GM21360 (cell line): ENCODE results near the gene CCL23.
"Not testable (repeated sequence)": the region's sequence is repeated elsewhere in the genome, so short reads cannot be mapped to it uniquely, and the experiment has no call there.

Experiments
- ATAC-seq: cut with Tn5 transposase; IDR thresholded peaks from one replicate; pipeline ENCODE4 v1.9.1; 2021; ENCODE audit warnings: mild to moderate bottlenecking, moderate library complexity; ENCODE audit not compliant: unreplicated experiment

The CCL23 gene, protein sequence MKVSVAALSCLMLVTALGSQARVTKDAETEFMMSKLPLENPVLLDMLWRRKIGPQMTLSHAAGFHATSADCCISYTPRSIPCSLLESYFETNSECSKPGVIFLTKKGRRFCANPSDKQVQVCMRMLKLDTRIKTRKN

GRCh38 chr17:36017799-36018198, at the start of gene CCL23:
Gene CCL23 (minus strand): TSS chr17:36017972. CDS start chr17:36017897, 75 bp downstream.
- ATAC-seq, result no peak

DNA sequence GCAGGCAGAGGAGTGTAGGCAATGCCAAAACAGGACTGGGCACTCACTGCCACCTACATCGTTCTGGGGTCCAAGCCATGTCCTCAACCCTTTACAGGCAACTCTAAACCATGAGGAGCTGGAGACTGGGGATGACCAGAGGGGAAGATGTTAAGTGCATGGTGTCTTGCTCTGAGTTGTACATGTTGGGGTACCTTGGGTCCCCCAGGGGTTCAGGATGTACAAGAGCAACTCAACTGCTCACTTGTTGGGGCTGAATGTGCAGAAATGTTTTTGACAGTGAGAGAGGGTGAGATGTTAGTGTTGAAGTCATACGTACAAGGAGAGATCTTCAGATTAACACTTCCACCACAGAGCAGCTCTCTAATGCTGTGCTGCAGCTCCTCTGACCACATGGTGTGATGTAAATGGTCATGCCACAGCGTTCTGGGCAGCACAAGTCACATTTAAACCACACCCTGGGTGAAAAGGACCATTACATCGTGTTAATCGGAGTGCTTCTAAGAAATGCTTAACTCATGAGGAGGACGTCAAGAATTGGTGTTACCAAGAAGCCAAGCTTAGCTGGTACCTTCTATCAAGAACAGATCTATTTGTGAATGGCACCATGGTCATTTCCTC, 48.7 kb upstream of the CCL23 start:
- no peak for ATAC-seq

GRCh38 chr17:36063786-36064541, 46.2 kb upstream of the CCL23 start, which contains the start of gene CCL18:
Gene CCL18 (plus strand): TSS chr17:36064272. CDS start chr17:36064343, 71 bp downstream.
- no peak for ATAC-seq

GRCh38 chr17:36060816-36061215, 43.0 kb upstream of the CCL23 start:
- ATAC-seq, result no peak

DNA sequence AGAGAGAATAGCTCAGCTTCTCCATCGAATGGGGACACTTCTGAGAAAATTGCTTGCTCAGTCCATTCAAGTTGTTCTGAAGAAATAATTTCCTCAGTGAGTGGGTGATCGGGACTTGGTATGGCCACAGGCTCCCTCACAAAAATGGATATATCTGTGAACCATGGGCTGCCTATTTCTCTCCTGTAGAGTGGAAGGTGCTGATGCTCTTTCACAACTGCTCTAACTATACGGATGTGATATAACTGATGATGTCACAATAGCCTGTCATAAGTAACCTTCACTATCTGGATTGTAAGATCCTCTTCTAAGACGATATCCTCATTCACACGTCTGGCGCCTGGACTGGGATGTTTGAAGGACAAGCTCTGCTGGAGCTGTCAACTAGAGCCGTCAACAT, 41.6 kb upstream of the CCL23 start:
- no peak for ATAC-seq

DNA sequence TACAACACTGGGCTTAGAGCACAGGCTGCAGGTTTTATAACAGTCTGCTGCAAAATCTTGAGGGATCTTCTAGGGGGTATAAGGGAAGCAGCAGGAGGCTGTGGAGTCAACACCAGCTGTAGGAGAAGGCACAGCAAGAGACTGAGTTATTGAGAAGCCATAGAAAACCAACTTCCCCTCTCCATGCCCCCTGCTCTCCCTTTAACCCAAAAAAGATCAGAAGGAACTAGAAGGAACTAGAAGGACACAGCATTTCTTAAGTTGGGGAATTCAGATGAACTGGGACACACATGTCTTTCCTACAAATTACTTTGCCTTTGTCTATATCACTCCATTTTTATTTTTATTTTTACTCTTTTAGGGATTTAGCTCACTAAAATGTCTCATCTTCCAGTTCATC, 40.1 kb upstream of the CCL23 start:
- no peak for ATAC-seq

DNA sequence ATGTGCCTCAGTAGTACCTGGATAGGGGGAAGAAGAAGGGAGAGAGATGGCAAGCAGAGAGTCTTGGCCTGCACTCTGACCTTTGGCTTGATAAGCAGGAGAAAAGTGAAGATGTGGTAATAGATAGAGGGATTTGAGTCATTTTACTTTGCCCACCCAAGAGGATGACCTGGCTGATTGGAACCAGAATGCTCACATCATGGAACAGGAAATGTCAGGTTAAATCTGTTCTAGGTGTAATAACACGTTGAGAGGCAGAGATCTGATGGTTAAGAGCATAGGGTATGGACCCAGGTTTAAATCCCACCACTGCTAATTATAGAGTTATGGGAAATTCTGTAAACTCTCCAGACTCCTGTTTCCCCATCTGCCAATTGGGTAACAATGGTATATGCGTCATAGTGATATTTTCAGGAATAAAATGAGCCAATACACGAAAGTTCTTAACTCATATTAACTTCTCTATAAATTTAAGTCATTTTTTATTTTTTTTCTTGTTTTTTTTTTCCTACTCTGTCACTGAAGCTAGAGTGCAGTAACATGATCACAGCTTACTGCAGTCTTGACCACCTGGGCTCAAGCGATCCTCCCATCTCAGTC, 38.2 kb upstream of the CCL23 start:
- no peak for ATAC-seq

GRCh38 chr17:36055171-36055570, 37.4 kb upstream of the CCL23 start:
- no peak for ATAC-seq

DNA sequence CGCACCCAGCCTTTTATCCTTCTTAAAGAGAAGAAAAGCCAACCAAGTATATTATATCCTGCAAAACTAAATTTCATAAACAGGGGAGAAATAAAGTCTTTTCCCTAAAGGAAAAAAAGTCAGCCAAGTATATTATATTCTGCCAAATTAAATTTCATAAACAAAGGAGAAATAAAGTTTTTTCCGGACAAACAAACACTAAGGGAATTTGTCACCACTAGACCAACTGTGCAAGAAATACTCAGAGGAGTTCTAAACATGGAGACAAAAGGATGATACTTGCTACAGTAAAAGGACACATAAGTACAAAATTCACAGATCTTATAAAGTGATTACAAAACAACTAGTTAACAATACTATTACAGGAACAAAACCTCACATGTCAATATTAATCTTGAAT, 31.9 kb upstream of the CCL23 start:
- ATAC-seq, result no peak

DNA sequence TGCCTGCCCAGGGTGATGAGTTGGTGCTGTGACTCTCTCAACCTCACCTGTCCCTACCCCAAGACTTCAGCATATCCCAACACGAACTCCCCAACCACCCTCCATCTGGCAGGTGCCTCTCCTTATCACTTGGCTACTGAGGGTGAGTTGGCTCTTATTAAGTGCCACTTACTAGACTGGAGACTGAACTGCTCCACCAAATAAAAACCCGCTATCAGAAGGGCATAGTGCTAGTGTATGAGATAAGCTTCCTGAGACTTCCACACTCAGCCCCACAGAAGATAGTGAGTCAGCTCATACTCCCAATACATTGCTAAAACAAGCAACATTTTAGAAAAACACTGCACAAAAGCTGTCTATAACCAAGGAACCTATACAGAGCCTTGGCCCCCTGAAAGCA, 30.3 kb upstream of the CCL23 start:
- ATAC-seq, result no peak

- no peak for ATAC-seq
Observed at GRCh38 chr17:36036235-36036634, 18.5 kb upstream of the CCL23 start.

GRCh38 chr17:36034127-36034526, 16.4 kb upstream of the CCL23 start:
- ATAC-seq, result no peak

GRCh38 chr17:36030956-36031355, 13.2 kb upstream of the CCL23 start:
- no peak for ATAC-seq

- ATAC-seq, result no peak
Observed at GRCh38 chr17:36027761-36028160, 10.0 kb upstream of the CCL23 start.

- ATAC-seq, result no peak
Observed at GRCh38 chr17:36024106-36024869, 6.5 kb upstream of the CCL23 start.

DNA sequence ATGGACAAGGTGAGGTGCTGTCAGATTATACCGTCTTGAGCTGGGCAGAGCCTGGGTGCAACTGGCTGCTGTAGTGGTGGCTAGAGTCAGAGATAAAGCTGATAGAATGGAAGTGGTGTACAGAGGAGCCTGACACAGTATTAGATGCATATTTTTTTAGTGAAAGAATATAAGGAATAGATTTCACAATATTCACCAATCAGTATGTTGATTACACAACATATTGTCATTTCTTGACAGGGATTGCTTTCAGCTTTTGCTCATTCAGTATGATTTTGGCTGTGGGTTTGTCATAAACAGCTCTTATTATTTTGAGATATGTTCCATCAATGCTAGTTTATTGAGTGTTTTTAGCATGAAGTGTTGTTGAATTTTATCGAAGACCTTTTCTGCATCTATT, 1.7 kb upstream of the CCL23 start:
- ATAC-seq, result no peak

- no peak for ATAC-seq
Observed at GRCh38 chr17:36016555-36016954, 1.2 kb downstream of the CCL23 start.

GRCh38 chr17:36015895-36016294, 1.9 kb downstream of the CCL23 start:
- not testable (repeated sequence) for ATAC-seq

DNA sequence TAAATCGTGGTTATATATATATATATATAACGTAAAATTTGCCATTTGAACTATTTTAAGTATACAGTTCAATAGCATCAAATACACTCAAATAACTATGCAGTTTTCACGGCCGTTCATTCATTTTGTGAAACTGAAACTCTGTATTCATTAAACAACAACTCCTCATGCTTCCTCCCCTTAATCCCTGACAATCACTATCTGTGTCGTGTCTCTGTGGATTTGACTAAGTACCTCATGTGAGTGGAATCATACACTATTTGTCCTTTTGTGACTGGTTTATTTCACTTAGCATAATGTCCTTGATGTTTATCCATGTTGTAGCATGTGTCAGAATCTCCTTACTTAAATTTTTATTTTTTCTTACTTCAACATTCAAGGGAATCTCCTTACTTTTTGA, 2.8 kb downstream of the CCL23 start:
- no peak for ATAC-seq

- ATAC-seq, result no peak
Observed at GRCh38 chr17:36011201-36011600, 6.6 kb downstream of the CCL23 start.

- no peak for ATAC-seq
Observed at GRCh38 chr17:36008998-36009665, 8.6 kb downstream of the CCL23 start.
